B cell (primary cell): ENCODE results near the gene CTNND1. TPM values are rescaled to one million over a fixed set of nuclear protein-coding genes. Genes with fewer than 3 reads are reported as not detected.

Experiments used
- ATAC-seq: fragments of 200-7000 bp; cut with Tn5 transposase; one replicate; pipeline ENCODE4 v1.10.0; 2021; ENCODE audit warnings: low read depth, mild to moderate bottlenecking, moderate number of reproducible peaks, moderate library complexity
- CTCF ChIA-PET: fragments of 350-600 bp; sonication (Branson Sonifier 250); formaldehyde crosslinking; loops from one replicate; lab custom pipeline; 2021; ENCODE audit warnings: antibody characterized with exemption, inconsistent platforms; lab: Charles Lee
- POLR2A ChIA-PET: fragments of 350-600 bp; sonication (Branson Sonifier 250); formaldehyde crosslinking; loops from one replicate; lab custom pipeline; 2021; ENCODE audit warnings: antibody characterized with exemption; lab: Charles Lee
- DNase-seq: peaks from one replicate; pipeline ENCODE4 v3.0.0; 2013
- H2AFZ ChIP-seq: 2 replicates; pipeline ENCODE4 v1.6.1; 2012; ENCODE audit warnings: mild to moderate bottlenecking, low read depth, low read length; ENCODE audit not compliant: insufficient read depth, poor library complexity, severe bottlenecking
- H3K27ac ChIP-seq, 2 donors: 1 replicate in 1 of 2; 2 replicates in 1 of 2; pipeline ENCODE4 v1.5.1; 2012 to 2013; ENCODE audit warnings: low read length in 2 of 2, mild to moderate bottlenecking in 2 of 2, moderate library complexity in 1 of 2
- H3K27me3 ChIP-seq, 4 experiments: fragments of 200-600 bp in 1 of 4; sonication (generic) in 1 of 4; replicated peaks in 1 of 4; 1 replicate in 2 of 4; 2 replicates in 2 of 4; pipeline versions ENCODE4 v1.6.1 to v1.7.0; 2013 to 2016; ENCODE audit warnings: low read length in 3 of 4, mild to moderate bottlenecking in 2 of 4, mixed read lengths in 1 of 4, moderate library complexity in 1 of 4; ENCODE audit not compliant: insufficient read depth in 4 of 4, control insufficient read depth in 3 of 4; ENCODE audit errors: control extremely low read depth in 1 of 4
- H3K36me3 ChIP-seq, 2 experiments: replicated peaks in 1 of 2; 1 replicate in 1 of 2; 2 replicates in 1 of 2; pipeline versions ENCODE4 v1.6.1 to v1.7.1; 2013; ENCODE audit warnings: low read length in 1 of 2; ENCODE audit not compliant: insufficient read depth in 2 of 2, control insufficient read depth in 1 of 2; ENCODE audit errors: control extremely low read depth in 1 of 2, extremely low read depth in 1 of 2
- H3K4me1 ChIP-seq, 2 donors: fragments of 200-600 bp in 1 of 2; sonication (generic) in 1 of 2; 1 replicate in 1 of 2; 2 replicates in 1 of 2; pipeline versions ENCODE4 v1.5.1 to v1.6.1; 2013 to 2017; ENCODE audit warnings: low read length in 2 of 2; ENCODE audit not compliant: control insufficient read depth in 2 of 2, insufficient read depth in 2 of 2
- H3K4me2 ChIP-seq: replicated peaks from 2 replicates; pipeline ENCODE3; 2012; ENCODE audit warnings: mild to moderate bottlenecking, low read depth, low read length; ENCODE audit not compliant: poor library complexity, severe bottlenecking
- H3K4me3 ChIP-seq, 5 experiments: fragments of 200-600 bp in 1 of 5; sonication (generic) in 1 of 5; 1 replicate in 3 of 5; 2 replicates in 2 of 5; pipeline versions ENCODE4 v1.5.1 to v1.7.0; 2011 to 2016; ENCODE audit warnings: low read length in 4 of 5, mild to moderate bottlenecking in 4 of 5, low read depth in 2 of 5, control low read depth in 1 of 5, moderate library complexity in 1 of 5; ENCODE audit not compliant: insufficient read depth in 1 of 5; ENCODE audit errors: control extremely low read depth in 1 of 5, extremely low read depth in 1 of 5
- H3K79me2 ChIP-seq: fragments of 200-600 bp; sonication (generic); one replicate; pipeline ENCODE4 v1.6.0; 2016; ENCODE audit warnings: low read length; ENCODE audit not compliant: control insufficient read depth, insufficient read depth
- H3K9ac ChIP-seq: fragments of 200-600 bp; sonication (generic); 2 replicates; pipeline ENCODE4 v1.6.1; 2017; ENCODE audit warnings: mild to moderate bottlenecking, low read length, moderate library complexity
- H3K9me3 ChIP-seq, 3 donors: one replicate each; pipeline versions ENCODE4 v1.6.1 to v1.7.1; 2013; ENCODE audit warnings: low read length in 2 of 3; ENCODE audit not compliant: control insufficient read depth in 2 of 3, insufficient read depth in 1 of 3; ENCODE audit errors: control extremely low read depth in 1 of 3
- H4K20me1 ChIP-seq: 2 replicates; pipeline ENCODE4 v1.6.0; 2012; ENCODE audit warnings: mild to moderate bottlenecking, low read length; ENCODE audit not compliant: insufficient read depth, control insufficient read depth, poor library complexity, severe bottlenecking
- H3K27ac Mint-ChIP-seq: one replicate; pipeline ENCODE4 v1.8.0; 2021; ENCODE audit warnings: mixed read lengths
- H3K27me3 Mint-ChIP-seq: one replicate; pipeline ENCODE4 v1.8.0; 2021; ENCODE audit warnings: mixed read lengths
- H3K4me1 Mint-ChIP-seq: one replicate; pipeline ENCODE4 v1.8.0; 2021; ENCODE audit warnings: mixed read lengths
- H3K4me3 Mint-ChIP-seq: one replicate; pipeline ENCODE4 v1.8.0; 2021; ENCODE audit warnings: mixed read lengths
- H3K9me3 Mint-ChIP-seq: one replicate; pipeline ENCODE4 v1.8.0; 2022; ENCODE audit warnings: mixed read lengths; ENCODE audit not compliant: insufficient read depth
- EZH2 ChIP-seq: IDR thresholded peaks from 2 replicates; pipeline ENCODE4 v1.6.1; 2012; ENCODE audit warnings: borderline replicate concordance, low read depth, mild to moderate bottlenecking, moderate library complexity, low read length; ENCODE audit not compliant: insufficient read depth, poor library complexity, severe bottlenecking
- WGBS: methylation state at CpG from one replicate; pipeline ENCODE4 v1.1.5; 2013; ENCODE audit warnings: missing lambda C conversion rate; ENCODE audit not compliant: insufficient coverage; 5-methylcytosine and 5-hydroxymethylcytosine counted together
- intact Hi-C: fragments of 100-400 bp; cut with micrococcal nuclease; formaldehyde crosslinking; loops from one replicate; pipeline ENCODE4 v1.10.0; 2022
- polyA plus RNA-seq: library from polyadenylated mRNA; depleted of rRNA; stranded (reverse); fragments of >200 nt; gene quantifications from 2 replicates; pipeline ENCODE4 v1.2.3, GENCODE V29; 2012
- total RNA-seq, 2 donors: library from RNA; stranded (reverse); fragments of 120-200 nt in 1 of 2; gene quantifications; 1 replicate in 1 of 2; 2 replicates in 1 of 2; pipeline versions ENCODE4 v1.2.3 to v1.2.4, GENCODE V29; 2013 to 2022
- TF ChIP-seq, protein P1 (sequence below): fragments of 200-600 bp; IDR thresholded peaks from one replicate; pipeline ENCODE4 v1.8.0; 2022; ENCODE audit warnings: antibody characterized with exemption, mild to moderate bottlenecking

CTNND1 gene
- total and polyA plus RNA-seq, 2 donors (not counting 1 experiment from before 2014, with no cell fraction given) = 12.1 to 54.4 TPM

DNA sequence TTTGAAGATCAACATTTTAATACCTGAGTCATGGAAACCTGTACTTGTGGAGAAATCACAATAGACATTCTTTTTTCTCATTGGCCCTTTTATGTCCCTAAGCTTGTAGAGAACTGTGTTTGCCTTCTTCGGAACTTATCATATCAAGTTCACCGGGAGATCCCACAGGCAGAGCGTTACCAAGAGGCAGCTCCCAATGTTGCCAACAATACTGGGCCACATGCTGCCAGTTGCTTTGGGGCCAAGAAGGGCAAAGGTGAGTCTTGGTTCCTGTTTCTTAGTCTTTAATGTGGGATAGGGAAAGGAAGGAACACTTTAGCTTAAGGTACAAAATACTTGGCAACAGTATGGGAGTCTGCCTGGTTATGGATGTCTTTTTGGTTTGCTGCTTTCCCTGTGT lies 44.2 kb downstream of the CTNND1 start:
- no peak overlapping the region for H3K4me2 ChIP-seq
- H3K79me2 ChIP-seq = peaks cover 13% of the 10 kb centered on the region
- no peak overlapping the region for H3K27ac ChIP-seq
- CTCF ChIA-PET = interaction anchor here (1.6 kb wide), 1 partner anchor 54 kb away, joined by 5 read pairs; the partner anchor contains the start of gene BTBD18
- ATAC-seq (no peak), DNase-seq (no peak)
- peaks cover 4% of the 10 kb centered on the region in 2 donors for H3K4me1 ChIP-seq
- WGBS = 100% methylated on average over 3 of the region's 3 CpGs
- no peak overlapping the region for H2AFZ ChIP-seq
- no peak overlapping the region for H3K9ac ChIP-seq
- H3K4me3 ChIP-seq = no peak overlapping the region
- TF ChIP-seq, protein P1, sequence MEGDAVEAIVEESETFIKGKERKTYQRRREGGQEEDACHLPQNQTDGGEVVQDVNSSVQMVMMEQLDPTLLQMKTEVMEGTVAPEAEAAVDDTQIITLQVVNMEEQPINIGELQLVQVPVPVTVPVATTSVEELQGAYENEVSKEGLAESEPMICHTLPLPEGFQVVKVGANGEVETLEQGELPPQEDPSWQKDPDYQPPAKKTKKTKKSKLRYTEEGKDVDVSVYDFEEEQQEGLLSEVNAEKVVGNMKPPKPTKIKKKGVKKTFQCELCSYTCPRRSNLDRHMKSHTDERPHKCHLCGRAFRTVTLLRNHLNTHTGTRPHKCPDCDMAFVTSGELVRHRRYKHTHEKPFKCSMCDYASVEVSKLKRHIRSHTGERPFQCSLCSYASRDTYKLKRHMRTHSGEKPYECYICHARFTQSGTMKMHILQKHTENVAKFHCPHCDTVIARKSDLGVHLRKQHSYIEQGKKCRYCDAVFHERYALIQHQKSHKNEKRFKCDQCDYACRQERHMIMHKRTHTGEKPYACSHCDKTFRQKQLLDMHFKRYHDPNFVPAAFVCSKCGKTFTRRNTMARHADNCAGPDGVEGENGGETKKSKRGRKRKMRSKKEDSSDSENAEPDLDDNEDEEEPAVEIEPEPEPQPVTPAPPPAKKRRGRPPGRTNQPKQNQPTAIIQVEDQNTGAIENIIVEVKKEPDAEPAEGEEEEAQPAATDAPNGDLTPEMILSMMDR = no peak
- TF ChIP-seq EZH2 = no peak
- no peaks in the 10 kb centered on the region for H4K20me1 ChIP-seq
- H3K36me3 ChIP-seq = peaks cover 2 to 68% of the 10 kb centered on the region in 2 experiments
- no peaks in the 10 kb centered on the region for H3K27me3 Mint-ChIP-seq
- no peaks in the 10 kb centered on the region for H3K9me3 ChIP-seq
- intact Hi-C loops = no loop called here
- no peak overlapping the region for H3K27ac Mint-ChIP-seq
- no peak overlapping the region for H3K4me3 Mint-ChIP-seq
- H3K4me1 Mint-ChIP-seq = peaks cover 8% of the 10 kb centered on the region
- H3K9me3 Mint-ChIP-seq = no peaks in the 10 kb centered on the region
- POLR2A ChIA-PET = no interaction called here
- no peaks in the 10 kb centered on the region for H3K27me3 ChIP-seq

DNA sequence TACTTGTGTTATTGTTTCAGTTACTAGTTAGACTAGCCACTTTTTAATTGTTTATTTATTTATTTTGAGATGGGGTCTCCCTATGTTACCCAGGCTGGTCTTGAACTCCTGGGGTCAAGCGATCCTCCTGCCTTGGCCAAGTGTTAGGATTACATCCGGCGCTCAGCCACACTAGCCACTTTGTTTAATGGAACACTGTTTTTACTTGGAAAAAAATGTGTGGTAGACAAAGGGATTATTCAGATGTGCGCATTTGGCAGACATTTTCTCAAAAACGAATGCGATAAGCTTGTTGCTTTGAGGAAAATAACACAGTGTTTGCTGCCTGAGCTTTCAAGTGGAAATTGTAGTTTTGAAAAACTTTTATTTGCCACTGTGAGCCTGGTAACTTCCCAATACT lies 51.0 kb downstream of the CTNND1 start:
- WGBS = 97% methylated on average over 5 of the region's 6 CpGs
- H3K27me3 Mint-ChIP-seq = no peaks in the 10 kb centered on the region
- H3K4me1 Mint-ChIP-seq = no peaks in the 10 kb centered on the region
- H2AFZ ChIP-seq = no peak overlapping the region
- H3K79me2 ChIP-seq = no peaks in the 10 kb centered on the region
- TF ChIP-seq, protein P1 = no peak
- TF ChIP-seq EZH2 = no peak
- intact Hi-C loops = no loop called here
- no peak overlapping the region for H3K9ac ChIP-seq
- no peak overlapping the region for H3K4me3 Mint-ChIP-seq
- no peak overlapping the region for H3K27ac Mint-ChIP-seq
- no peak overlapping the region for H3K4me3 ChIP-seq
- no peaks in the 10 kb centered on the region for H3K4me1 ChIP-seq
- no peaks in the 10 kb centered on the region for H3K9me3 Mint-ChIP-seq
- ChIA-PET CTCF (interaction anchor here (0.8 kb wide), 1 partner anchor 64 kb away, joined by 3 read pairs; no protein-coding TSS in a partner anchor), POLR2A (interaction anchor here (0.6 kb wide), 1 partner anchor 742 kb away, joined by 3 read pairs; no protein-coding TSS in a partner anchor)
- ATAC-seq = no peak
- H4K20me1 ChIP-seq = no peaks in the 10 kb centered on the region
- H3K27me3 ChIP-seq = no peaks in the 10 kb centered on the region
- H3K27ac ChIP-seq = no peak overlapping the region
- H3K9me3 ChIP-seq = no peaks in the 10 kb centered on the region
- DNase-seq = no peak
- H3K36me3 ChIP-seq = peaks cover 4 to 69% of the 10 kb centered on the region in 2 experiments
- H3K4me2 ChIP-seq = no peak overlapping the region
